GM12872 (cell line): ENCODE data around the gene POU2F3.

ENCODE experiments used
- TF ChIP-seq, protein P1 (sequence below): IDR thresholded peaks from 3 replicates; pipeline ENCODE4 v1.5.1; 2011; ENCODE audit warnings: low read depth, mild to moderate bottlenecking, low read length, moderate library complexity; ENCODE audit not compliant: insufficient read depth

The POU2F3 gene

DNA sequence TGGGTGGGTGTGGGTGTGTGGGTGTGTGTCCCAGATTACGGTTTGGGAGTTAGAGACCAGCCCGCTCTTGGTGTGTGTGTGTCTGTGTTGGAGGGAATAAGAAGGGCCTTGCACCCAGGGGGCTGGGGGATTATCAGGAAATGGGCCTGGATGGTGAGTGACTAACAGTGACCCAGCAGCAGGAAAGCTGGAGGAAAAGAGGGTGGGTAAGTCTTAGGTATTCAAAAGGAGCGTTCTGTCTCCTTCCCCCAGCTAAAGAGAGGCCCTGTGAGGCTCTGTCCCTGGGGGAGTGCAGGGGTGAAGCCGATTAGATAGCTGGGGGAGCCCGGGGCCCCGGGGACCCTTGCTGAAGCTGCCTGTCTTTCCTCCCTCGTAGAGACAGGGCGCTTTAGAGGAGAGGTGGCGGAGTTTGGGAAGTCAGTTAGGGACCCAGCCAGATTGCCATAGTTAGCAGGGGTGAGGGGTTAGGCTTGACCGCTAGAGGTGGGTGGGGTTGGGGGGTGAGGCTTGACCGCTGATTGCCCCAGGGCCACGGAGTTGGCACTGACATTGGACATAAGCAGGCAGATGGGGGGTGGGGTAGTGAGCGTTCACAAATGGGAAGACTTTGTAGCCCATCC lies 27.6 kb upstream of the POU2F3 start:
- TF ChIP-seq, protein P1, sequence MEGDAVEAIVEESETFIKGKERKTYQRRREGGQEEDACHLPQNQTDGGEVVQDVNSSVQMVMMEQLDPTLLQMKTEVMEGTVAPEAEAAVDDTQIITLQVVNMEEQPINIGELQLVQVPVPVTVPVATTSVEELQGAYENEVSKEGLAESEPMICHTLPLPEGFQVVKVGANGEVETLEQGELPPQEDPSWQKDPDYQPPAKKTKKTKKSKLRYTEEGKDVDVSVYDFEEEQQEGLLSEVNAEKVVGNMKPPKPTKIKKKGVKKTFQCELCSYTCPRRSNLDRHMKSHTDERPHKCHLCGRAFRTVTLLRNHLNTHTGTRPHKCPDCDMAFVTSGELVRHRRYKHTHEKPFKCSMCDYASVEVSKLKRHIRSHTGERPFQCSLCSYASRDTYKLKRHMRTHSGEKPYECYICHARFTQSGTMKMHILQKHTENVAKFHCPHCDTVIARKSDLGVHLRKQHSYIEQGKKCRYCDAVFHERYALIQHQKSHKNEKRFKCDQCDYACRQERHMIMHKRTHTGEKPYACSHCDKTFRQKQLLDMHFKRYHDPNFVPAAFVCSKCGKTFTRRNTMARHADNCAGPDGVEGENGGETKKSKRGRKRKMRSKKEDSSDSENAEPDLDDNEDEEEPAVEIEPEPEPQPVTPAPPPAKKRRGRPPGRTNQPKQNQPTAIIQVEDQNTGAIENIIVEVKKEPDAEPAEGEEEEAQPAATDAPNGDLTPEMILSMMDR: no peak

DNA sequence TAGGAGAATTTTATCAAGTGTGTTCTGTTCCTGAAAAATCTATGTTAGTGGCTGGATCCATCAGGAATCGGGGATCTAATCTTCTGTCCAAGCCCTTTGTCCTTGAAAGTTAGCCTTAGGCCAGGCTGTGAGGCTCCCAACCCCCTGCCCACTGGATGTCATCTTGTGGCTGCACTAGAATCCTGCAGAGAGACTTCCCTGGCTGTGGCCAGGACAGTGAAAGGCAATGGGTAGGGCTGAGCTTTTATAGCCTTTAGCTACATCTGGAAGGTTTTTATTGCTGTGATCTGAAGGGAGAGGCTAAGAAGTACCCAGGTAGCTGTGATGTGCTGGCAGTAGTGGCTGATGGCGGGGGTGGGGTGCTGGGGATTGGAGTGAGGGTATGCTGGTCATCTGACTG lies 27.0 kb upstream of the POU2F3 start:
- TF ChIP-seq, protein P1: no peak

DNA sequence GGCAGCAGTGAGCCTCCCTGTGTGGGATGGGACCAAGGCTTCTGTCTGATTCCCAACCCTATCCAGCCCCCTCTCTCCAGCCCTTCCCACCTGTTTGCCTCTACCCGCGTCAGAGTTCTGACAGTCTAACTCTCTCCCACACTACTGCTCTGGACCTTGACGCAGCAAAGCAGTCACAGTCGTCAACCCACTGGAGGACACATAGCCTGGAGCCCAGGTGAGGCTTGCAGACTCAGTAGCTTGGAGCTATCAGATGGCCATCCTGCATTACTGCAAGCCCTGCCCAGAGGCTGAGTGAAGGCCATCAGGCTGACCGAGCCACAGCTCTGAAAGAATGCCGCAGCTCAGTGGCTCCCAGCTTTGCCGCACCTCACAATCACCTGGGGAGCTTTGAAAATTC lies 25.4 kb upstream of the POU2F3 start:
- TF ChIP-seq, protein P1: no peak

DNA sequence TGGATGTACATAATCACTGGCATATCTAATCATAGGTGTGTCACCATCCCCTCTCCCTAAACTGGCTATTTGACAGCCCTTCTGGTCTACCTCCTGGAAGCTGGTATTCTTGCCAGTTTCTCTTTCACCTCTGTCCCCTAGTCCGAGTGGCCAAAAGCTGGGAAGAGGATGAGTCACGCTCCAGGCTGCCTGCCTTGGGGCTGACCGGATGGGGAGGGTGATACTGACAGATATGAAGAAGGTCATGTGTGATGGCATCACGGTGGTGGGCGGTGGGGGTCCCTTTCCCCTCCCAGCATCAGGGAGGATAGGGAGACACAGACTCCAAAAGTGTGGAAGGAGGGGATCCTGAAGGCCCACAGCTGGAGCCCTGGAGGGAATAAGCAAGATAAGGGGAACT lies 24.3 kb upstream of the POU2F3 start:
- TF ChIP-seq, protein P1: no peak

DNA sequence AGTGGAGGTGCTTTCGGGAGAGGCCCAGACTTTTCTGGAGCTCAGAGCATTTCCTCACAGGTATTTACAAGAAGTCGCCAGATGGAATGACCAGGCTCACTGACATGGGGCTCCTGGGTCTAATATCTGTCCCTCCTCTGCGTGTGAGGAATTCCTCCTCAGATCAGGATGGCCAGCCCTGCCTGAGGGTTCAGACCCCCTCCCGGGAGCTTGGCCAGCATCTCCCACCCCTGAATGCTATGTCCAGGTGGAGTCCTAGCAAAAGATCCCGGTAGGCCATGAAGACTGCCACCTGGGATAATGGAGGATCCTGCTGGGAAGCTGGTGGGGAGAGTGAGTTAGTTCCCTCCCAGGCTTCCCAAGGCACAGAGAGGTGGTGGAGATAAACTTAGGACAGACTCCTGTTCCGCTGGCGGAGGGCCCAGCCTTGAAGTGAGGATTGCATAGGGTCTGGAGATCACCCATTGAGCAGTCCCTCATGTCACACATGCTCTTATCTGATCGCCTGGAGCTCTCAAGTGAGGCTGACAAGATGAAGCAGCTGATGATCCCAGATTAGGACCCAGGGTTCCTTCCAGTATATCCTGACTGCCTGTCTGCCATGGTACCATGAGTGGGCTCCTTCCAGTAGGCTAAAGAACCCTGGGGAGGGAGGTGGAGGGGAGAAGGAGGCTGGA lies 23.4 kb upstream of the POU2F3 start:
- TF ChIP-seq, protein P1: no peak

DNA sequence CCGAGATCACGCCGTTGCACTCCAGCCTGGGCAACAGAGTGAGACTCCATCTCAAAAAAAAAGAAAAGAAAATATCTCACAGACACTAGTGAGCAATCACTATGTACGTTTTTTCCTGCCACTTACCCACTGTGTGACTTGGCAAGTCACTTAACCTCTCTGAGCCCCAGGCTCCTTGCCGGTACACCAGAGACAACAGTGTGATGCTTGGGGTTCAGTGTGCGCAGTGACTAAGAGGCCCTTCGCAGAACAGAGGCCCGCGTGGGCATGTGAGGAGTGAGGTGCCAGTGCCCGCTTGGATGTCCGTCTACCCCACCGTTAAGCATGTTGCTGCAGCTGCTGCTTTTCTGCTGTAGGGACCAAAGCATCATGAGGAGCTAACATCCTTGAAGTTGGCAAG lies 22.4 kb upstream of the POU2F3 start:
- TF ChIP-seq, protein P1: no peak

DNA sequence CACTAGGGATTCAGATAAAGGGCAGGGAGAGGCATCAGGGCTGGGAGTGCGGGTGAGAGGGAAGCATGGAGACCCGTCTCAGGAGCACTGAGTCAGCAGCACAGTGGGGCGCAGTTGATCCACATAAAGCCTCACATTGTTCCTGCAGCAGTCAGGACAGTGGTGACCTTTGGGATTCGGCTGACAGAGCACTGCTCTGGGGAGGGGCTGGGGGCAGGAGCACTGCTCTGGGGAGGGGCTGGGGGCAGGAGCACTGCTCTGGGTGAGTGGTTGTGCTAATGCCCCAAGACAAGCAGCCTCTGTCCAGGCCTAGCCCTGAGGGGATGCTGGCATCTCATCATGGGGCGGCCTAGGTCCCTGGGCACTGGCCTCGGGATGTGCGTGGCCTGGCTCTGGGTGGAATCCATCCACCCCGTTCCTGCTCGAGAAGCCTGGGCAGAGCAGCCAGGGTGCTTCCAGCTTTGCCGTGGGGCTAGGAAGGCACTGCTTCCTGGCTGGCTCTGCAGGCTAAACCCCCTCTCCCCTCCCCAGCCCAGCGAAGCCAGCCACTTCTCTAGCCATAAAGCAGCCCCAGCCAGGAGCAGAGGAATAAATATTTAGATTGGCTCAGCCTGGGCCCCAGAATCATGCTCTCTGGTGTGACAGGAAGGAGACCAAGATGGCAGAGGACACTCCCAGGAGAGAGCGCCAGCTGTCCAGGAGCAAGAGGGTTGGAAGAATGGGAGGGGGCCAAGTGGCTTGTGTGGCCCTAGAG lies 21.8 kb upstream of the POU2F3 start:
- TF ChIP-seq, protein P1: no peak
